ENCODE results near the gene NUFIP1. TPM values are rescaled to one million over a fixed set of nuclear protein-coding genes. Genes with fewer than 3 reads are reported as not detected.

NUFIP1 gene
- total RNA-seq, 1 donor from 2014 or later, result 9.3 TPM

Other genes starting within 250 kb of the NUFIP1 start
- gene GPALPP1, start 67 bp upstream of the NUFIP1 start, total RNA-seq, result 41.5 TPM
- 15.8 TPM for gene GTF2F2, start 131.0 kb upstream of the NUFIP1 start, total RNA-seq
- gene KCTD4, start 211.6 kb upstream of the NUFIP1 start, total RNA-seq, result not detected

All from ureter (tissue), 1 donor.